ENCODE data around the gene DPH2. TPM values are rescaled to one million over a fixed set of nuclear protein-coding genes. Genes with fewer than 3 reads are reported as not detected.

Gene DPH2
- total RNA-seq, 1 donor from 2014 or later: 30.2 TPM

DNA sequence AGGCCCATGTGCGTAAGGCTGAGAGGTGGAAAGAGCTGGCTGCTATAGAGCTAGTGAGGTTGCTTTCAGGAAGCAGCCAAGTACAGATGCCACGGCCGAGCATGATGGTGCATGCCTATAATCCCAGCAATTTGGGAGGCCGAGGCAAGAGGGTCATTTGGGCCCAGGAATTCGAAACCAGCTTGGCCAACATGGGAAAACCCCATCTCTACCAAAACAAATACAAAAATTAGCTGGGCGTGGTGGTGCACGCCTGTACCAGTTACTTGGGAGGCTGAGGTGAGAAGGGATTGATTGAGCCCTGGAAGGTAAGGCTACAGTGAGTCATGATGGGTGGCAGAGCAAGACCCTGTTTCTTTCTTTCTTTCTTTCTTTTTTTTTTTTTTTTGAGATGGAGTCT, 24.3 kb downstream of the DPH2 start:
- Mint-ChIP-seq H3K27ac (no peak overlapping the region), H3K4me1 (ENCODE audit: unreplicated experiment) (peaks cover 5% of the 10 kb centered on the region), H3K36me3 (no peaks in the 10 kb centered on the region), H3K4me3 (peak overlapping the region; percentile 9), H3K27me3 (no peaks in the 10 kb centered on the region), H3K9me3 (no peaks in the 10 kb centered on the region)
- TF ChIP-seq, protein P1, sequence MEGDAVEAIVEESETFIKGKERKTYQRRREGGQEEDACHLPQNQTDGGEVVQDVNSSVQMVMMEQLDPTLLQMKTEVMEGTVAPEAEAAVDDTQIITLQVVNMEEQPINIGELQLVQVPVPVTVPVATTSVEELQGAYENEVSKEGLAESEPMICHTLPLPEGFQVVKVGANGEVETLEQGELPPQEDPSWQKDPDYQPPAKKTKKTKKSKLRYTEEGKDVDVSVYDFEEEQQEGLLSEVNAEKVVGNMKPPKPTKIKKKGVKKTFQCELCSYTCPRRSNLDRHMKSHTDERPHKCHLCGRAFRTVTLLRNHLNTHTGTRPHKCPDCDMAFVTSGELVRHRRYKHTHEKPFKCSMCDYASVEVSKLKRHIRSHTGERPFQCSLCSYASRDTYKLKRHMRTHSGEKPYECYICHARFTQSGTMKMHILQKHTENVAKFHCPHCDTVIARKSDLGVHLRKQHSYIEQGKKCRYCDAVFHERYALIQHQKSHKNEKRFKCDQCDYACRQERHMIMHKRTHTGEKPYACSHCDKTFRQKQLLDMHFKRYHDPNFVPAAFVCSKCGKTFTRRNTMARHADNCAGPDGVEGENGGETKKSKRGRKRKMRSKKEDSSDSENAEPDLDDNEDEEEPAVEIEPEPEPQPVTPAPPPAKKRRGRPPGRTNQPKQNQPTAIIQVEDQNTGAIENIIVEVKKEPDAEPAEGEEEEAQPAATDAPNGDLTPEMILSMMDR (conservative IDR thresholded peaks at IDR 0.05): no peak
- DNase-seq (ENCODE audit: extremely low spot score, unreplicated experiment): no peak

DNA sequence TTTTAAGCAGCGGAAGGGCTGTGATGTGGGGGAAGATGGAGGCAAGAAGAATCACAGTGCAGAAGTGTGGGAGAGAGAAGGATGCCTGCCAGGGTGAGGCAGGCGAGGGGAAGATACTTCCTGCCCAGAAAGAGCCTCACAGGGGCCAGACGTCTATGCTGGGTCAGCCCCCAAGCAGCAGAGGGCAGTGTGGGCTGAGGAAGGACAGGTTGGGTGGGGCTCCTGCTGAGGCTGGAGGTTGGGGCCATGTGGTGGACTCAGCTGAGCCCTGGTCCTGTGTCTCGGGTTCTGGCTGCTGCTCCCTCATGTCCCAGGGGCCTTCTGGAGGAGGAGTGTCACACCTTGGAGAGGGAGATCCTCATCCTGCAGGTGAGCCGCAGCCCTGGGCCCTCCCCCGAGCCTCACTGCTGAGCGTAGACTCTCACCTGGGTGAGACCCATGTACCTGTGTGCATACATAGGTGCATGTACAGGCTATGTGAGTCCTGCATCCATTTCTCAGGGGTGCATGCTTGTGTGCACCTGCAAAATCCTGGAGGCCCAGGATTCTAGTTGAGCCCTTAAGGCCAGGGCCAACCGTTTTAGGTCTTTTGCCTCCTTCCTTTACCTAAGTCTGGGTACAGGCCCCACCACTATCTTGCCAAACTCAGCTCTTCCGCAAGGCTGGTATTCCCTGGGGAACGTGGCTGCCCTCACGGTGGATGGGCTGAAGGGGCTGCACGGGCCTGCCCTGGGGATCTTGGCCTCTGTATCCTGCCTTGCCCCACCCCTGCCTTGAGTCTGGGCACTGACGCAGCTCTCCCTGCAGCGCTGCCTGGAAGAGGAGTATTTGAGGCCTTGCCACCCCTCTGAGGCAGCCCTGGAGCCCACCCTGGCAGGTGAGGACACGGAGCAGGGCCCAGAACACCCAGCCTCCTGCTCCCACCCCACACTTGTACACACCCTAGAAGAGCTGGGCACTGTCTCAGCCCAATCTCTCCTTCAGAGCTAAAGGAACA, 25.3 kb downstream of the DPH2 start:
- H3K27me3 Mint-ChIP-seq: no peaks in the 10 kb centered on the region
- no peak overlapping the region for H3K27ac Mint-ChIP-seq
- no peaks in the 10 kb centered on the region for H3K9me3 Mint-ChIP-seq
- no peaks in the 10 kb centered on the region for H3K36me3 Mint-ChIP-seq
- TF ChIP-seq, protein P1 (conservative IDR thresholded peaks at IDR 0.05): peak; percentile 53
- DNase-seq (ENCODE audit: extremely low spot score, unreplicated experiment): no peak
- peaks cover 5% of the 10 kb centered on the region for H3K4me1 Mint-ChIP-seq (ENCODE audit: unreplicated experiment)
- H3K4me3 Mint-ChIP-seq: peak overlapping the region; percentile 34

GRCh38 chr1:43995984-43996732, 26.3 kb downstream of the DPH2 start:
- no peaks in the 10 kb centered on the region for H3K27me3 Mint-ChIP-seq
- no peak for DNase-seq (ENCODE audit: extremely low spot score, unreplicated experiment)
- H3K27ac Mint-ChIP-seq: peak overlapping the region; percentile 46
- no peaks in the 10 kb centered on the region for H3K36me3 Mint-ChIP-seq
- H3K4me3 Mint-ChIP-seq: peak overlapping the region; percentile 52
- H3K9me3 Mint-ChIP-seq: no peaks in the 10 kb centered on the region
- TF ChIP-seq, protein P1 (conservative IDR thresholded peaks at IDR 0.05): no peak
- peaks cover 5% of the 10 kb centered on the region for H3K4me1 Mint-ChIP-seq (ENCODE audit: unreplicated experiment)

DNA sequence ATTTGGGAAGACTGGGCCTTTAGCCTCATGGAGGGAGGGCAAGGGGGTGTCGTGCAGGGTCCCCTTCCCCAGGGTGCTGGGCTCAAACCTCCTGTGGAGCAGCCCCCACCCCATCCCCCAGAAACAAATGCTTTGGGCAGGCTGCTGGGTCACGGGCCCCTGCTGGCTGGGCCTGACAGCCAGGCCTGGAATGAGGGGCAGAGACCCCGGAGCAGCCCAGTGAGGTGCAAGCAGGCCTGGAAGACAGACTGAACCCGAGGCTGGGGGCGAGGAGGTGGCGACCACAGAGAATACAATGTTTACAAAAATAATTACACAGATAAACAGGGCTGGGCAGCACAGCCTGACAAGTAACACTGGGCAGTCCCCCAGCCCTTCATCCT, 26.9 kb downstream of the DPH2 start:
- Mint-ChIP-seq H3K36me3 (no peaks in the 10 kb centered on the region), H3K27me3 (no peaks in the 10 kb centered on the region), H3K9me3 (no peaks in the 10 kb centered on the region), H3K4me3 (no peak overlapping the region), H3K4me1 (ENCODE audit: unreplicated experiment) (peaks cover 5% of the 10 kb centered on the region), H3K27ac (peak overlapping the region; percentile 46)
- TF ChIP-seq, protein P1 (conservative IDR thresholded peaks at IDR 0.05): no peak
- DNase-seq (ENCODE audit: extremely low spot score, unreplicated experiment): peak; percentile 66

DNA sequence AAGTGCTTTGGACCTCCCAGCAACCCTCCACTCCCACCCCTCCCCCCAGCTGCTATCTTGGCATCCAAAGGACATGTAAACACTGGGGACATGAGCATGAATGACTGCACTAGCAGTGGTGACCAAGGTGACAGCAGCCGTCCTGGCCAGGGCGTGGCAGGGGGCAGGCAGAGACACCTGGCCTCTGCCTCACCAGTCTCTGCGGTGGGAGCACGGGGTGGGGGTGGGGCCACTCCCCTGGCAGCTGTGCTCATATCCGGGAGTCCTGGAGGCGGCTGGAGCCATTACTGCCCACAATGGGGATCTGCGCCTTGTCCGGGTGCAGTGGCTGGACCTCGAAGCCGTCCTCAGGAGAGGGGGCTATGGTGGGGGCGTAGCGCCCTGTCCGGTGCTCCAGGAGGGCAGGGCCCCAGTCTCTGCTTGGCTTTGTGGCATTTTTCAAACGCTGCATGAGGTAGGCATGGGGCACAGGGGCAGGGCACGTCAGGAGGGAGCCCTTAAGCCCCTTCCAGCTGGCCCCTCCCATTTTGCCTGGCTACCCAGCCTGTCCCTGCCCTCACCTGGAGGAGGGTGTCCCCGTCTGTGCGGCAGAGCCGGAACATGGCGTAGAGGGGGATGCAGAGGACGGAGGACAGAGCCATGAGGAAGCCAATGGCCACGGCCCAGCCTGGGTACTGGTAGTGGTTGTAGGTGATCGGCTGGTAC, 27.6 kb downstream of the DPH2 start:
- no peaks in the 10 kb centered on the region for H3K36me3 Mint-ChIP-seq
- H3K4me3 Mint-ChIP-seq: no peak overlapping the region
- H3K27ac Mint-ChIP-seq: no peak overlapping the region

More for the DNA sequence above, 27.6 kb downstream of the DPH2 start:
- TF ChIP-seq, protein P1 (conservative IDR thresholded peaks at IDR 0.05): no peak
- Mint-ChIP-seq H3K27me3 (no peaks in the 10 kb centered on the region), H3K9me3 (no peaks in the 10 kb centered on the region), H3K4me1 (ENCODE audit: unreplicated experiment) (peaks cover 5% of the 10 kb centered on the region)
- DNase-seq (ENCODE audit: extremely low spot score, unreplicated experiment): no peak
